KG1 (cell line): ENCODE measurements around the gene ATP2C2.
"Not testable (repeated sequence)": the region's sequence is repeated elsewhere in the genome, so short reads cannot be mapped to it uniquely, and the experiment has no call there.

Source experiments
- DNase-seq: peaks from one replicate; lab custom pipeline; 2025; lab: John Stamatoyannopoulos, UW

ATP2C2 gene

DNA sequence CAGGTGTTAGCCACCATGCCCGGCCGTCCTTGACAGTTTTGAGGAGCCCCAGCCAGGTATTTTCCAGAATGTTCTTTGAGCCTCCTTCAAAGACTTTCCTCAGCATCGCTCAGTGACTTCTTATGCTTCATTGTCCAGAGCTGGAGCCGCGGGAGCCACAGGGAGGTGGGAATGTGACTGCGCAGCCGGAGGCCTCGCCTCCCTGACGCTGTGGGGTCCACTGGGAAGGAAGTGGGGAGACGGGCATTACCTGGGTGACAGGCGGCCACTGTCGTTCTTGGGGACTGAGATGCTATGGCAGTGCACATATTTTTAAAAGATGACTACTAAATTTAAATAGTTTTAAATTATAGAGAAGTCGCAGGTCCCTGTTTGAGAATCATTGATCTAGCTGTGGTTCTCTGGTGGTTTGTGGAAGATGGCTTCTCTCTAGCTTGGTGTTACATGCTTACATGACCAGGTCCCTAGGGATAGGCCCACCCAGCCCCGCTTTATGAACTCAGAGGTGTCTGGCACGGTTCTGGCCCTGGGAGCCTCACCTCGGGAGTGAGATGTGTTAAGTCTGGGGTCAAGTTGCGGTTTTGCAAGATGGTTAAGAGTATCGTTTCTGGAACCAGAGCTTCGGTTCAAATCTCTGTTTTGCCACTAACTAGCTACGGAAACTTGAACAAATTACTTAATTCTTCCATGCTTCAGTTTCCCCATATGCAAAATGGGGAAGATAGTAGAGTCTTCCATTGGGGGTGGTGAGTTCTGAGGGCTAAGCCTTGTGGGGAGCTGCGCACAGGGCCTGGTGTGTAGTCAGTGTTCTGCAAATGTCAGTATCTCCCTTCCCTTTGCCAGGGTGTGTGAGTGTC is 53.0 kb downstream of the ATP2C2 start:
- DNase-seq = no peak

DNA sequence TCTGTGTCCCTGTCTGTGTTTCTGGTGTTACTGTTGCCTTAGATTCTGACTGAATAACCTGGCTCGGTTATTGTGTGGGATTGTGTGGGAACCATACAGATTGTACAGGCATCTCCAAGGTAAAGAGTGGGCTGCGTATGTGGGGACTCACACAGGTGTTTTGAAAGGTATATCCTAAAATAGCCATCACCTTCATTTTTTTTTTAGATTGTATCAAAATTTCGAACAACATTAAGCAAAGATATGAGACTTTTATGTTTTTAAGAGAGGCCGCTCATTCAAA is 53.5 kb downstream of the ATP2C2 start:
- no peak for DNase-seq

DNA sequence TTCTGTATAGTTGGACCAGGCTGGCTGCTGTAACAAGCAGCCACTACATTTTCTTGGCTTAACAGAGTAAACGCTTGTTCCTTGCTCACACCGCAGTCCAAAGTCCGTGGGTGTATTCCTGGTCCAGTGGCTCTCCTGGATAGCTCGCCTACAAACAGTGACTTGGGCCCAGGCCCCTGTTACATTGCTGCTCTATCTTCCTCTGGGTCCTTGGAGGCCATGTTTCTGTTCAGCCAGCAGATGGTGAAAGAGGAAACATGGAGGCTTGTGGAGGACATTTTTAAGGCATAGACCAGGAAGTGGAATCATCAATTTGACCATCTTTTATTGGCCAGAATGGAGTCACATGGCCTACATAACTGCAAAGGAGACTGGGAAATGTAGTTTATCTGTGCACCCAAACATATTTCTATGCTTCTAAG is 55.1 kb downstream of the ATP2C2 start:
- DNase-seq = no peak

DNA sequence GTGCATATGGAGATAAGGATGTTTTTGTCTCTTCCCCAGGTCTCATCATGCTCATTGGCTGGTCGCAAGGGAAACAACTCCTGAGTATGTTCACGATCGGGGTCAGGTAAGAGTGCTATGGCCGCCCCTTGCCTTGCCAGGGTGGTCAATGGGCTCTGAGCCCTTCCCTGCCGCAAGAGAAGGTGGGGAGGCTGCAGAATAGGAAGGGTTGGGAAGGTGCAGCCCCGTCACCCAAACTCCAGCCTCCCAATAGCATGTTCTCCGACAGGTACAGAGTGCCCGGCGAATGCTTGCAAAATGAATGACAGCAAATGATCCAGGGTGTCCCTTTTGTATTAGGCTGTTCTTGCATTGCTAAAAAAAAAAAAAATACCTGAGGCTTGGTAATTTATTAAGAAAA is 57.4 kb downstream of the ATP2C2 start:
- DNase-seq = no peak

DNA sequence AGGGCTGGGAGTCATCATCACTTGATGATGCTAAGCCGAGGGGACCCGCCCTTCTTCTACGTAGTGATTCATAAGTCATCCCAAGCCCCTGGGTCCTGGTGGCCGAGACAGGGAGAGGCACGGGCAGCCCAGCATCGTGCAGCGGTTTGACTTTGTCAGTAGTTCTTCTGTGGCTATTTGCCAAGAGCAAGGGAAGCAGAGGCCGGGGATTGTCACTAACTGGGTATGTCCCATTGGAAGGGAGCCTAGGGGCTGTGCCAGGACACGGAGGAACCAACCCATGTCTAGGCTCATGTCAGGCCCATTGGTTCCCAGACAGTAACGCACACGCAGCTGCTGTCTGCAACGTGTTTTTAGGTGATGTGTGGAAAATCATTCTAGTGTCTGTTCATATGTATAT is 58.5 kb downstream of the ATP2C2 start:
- DNase-seq = no peak

DNA sequence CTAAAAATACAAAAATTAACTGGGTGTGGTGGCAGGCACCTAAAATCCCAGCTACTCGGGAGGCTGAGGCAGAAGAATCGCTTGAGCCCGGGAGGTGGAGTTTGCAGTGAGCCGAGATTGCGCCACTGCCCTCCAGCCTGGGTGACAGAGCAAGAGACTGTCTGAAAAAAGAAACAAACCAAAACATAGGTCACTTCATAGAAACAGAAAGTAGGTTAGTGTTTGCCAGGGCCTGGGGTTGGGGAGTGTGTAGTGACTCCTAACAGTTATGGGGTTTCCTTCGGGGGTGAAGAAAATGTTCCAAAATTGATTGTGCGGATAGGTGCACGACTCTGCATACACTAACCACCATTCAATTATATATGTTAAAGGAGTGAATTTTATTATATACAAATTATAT is 59.2 kb downstream of the ATP2C2 start:
- DNase-seq = no peak

DNA sequence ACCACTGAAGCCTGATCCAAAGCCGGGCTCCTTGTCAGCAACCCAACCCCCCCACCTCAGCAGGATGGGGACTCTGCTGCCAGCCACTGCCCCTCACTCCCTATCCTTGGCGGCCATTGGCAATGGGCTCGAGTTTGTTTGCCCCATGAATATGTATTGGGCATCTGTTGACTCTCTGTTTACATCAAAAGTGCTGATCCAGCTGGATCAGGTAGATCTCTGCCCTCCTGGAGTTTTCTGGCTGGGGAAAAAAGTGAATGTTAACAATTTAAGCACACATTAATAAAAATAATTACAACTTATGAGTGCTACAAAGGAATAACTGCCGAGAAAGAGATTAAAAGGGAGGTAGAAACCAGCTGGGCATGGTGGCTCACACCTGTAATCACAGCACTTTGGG is 62.5 kb downstream of the ATP2C2 start:
- DNase-seq = no peak

DNA sequence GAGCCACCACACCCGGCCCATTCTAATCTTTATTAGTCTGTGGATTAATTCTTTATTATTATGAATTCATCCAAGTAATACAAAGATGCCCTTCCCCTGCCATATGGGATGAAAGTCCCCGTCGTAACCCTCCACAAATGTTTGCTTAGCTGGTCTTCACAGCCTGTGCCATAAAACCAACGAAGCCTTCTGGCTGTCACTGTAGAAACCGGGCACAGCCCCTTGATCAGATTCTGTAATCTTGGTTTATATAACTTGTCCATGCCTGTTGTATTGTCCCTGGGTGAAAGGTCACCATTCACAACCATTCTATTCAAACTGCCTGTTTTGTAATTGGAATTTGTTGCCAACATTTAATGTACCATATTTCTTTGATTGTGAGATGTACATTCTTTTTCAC is 66.5 kb downstream of the ATP2C2 start:
- no peak for DNase-seq

DNA sequence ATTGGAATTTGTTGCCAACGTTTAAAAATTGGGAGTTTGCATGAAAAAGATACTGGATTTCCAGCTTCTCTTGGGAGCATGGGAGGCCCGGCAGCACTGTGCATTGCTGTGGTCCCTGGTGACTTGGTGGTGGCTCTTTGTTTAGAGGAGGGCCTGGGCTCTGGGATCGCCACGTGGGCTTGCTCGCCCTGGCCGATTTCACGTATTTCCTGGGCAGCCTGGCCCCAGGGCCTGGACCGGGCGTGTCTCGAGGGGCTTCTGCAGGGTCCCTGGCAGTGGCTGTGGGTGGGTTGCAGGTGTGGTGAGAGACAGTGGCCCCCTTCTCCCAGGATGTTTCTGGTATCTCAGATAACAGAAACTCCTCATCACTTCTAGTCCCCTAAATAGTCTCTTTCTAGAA is 67.9 kb downstream of the ATP2C2 start:
- no peak for DNase-seq

DNA sequence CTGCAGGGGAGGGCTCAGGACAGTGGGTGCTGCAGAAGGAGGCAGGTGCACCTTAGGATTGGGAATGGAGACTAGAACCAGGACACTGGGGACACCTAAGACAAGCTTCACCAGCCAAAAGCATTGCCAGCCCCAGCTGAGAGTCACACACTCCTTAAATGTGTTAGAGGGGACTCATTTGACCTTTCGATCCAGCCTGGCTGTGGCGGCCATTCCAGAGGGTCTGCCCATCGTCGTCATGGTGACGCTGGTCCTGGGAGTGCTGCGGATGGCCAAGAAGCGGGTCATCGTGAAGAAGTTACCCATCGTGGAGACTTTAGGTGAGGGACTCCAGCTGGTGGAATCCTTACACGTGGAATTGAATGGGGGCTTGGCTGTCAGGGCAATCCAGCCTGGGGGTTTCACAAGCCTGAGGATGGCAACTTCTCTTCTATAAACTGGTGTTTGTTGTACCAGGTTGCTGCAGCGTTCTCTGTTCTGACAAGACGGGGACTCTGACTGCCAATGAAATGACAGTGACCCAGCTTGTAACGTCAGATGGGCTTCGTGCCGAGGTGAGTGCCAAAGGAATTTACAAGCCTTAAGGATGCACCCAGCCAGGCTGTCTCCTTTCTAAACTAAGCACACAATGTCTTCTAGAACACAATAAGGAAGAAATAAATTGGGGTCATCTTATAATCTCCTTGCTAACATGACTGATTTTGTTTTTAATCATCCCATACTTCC is 70.8 kb downstream of the ATP2C2 start:
- DNase-seq = no peak

DNA sequence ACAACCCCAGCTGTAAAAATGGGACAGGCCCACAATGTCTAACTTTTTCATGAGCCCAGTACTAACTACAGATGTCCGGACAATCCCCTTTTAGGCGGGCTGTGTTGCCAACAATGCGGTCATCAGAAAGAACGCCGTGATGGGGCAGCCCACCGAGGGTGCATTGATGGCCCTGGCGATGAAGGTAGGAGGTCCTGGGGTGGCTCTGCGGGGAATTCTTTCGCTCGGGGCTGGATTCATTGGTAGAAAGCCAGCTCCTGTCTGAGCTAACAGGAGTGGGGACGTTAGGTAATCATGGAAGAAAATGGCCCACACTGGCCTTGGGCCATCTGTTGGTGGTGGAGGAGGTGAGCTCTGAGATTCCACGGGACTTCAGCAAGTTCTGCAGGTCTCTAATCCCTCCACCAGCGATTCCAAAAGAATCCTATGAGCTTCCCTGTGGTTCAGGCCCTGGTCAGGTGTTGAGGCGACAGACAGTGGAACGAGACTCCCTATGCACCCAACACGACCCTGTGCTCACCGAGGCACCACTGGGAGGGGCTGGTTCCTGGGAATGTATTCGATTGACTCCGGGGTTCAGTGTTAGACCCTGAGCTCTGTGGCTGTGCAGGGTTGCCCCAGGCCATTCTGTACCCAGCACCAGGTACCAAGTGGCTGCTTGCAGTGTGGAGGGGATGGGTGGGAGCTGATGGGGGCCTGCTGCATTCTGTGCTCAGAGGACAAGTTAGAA is 74.2 kb downstream of the ATP2C2 start:
- no peak for DNase-seq

DNA sequence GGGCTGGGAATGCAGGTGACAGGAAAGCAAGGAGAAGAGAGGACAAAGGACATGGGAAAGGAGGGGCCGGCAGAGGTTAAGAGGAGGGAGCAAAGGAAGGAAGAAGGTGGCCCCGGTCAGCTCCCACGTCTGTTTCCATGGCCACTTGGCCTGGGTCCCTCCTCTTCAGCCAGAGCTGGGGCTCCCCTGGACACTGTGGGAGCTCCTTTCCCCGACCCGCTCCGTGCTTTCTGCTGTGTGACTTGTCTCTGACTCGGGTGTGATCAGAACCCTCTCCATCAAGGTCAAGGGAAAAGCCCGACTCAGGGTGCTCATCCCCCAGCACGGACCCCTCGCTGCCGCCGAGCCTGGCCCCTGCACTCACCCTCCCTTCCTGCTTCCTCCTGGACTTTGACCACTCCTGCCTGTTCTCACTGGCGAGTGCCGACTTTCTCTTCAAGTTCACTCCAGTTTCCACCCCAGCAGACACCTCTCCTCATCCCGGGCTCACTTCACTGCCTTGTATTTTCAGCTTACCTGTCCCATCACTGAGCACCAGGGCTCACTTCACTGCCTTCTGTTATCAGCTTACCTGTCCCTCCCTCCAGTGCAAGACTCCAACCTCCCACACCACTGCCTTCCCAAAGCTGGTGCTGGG is 74.9 kb downstream of the ATP2C2 start:
- DNase-seq = no peak

DNA sequence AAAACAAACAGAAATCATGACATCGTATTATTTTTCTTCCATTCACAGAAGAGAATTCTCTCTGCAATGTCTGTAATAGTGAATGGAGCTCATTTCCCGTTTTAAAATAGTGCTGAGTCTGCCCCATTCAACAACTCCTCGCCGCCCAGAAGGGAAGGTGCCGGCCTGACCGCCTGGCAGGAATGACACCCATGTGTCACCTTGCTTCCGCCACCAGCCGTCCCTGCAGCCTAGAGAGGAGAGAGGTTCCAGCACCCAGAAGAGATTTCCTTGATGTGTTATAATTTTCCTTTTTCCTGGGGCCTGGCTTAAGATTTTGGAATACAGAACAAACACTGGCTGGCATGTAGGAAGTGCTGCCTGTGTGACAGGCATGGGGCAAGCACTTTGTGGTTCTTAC is 76.1 kb downstream of the ATP2C2 start:
- no peak for DNase-seq

DNA sequence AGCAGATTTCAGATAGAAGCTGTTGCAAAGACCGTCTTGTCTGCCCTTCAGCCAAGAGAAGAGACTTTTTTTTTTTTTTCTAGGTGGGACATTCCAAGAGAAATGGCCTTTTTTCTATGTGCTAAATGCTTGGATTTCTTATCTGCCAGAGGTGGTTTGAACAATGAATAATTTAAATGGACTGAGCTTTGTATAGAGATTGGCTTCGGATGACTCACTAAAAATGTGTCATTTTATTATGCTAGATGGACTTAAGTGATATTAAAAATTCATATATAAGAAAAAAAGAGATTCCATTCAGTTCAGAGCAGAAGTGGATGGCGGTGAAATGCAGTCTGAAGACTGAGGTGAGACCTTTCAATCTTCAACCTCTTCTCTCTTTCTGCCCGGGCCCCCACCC is 77.7 kb downstream of the ATP2C2 start:
- no peak for DNase-seq

DNA sequence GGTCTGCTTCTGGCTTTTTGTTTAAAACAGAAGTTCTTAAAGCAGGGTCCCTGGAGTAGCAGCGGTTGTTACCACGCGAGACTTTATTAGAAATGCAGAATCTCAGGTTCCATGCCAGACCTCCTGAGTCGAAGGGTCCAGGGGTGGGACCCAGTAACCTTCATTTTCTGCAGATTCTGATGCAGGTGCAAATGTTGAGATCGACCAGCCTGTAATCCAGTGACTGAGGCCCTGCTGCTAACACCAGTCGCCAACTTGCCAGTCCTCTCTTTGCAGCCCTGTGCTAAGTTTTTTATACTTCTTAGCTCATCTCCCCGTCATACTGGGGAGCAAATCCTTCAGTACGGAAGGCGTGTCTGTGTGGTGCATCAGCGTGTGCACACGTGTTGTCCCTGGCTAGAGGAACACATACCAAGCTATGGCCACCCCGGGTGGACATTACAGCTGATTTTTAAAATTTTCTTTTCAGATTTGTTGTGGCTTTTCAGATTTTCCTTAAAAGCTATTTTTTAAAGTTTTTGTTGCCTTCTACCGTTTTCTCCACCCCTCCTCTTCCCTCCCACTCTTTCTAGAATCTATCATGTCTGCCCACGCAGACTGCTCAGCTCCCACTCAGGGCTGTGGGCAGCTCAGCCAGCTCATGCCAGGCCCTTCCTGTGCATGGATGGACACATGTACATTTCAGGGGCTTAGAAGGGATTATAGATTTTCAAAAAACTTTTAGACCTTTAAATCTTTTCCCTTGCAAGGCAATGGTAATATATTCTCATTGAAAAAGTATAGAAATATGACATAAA is 78.5 kb downstream of the ATP2C2 start:
- DNase-seq = no peak

DNA sequence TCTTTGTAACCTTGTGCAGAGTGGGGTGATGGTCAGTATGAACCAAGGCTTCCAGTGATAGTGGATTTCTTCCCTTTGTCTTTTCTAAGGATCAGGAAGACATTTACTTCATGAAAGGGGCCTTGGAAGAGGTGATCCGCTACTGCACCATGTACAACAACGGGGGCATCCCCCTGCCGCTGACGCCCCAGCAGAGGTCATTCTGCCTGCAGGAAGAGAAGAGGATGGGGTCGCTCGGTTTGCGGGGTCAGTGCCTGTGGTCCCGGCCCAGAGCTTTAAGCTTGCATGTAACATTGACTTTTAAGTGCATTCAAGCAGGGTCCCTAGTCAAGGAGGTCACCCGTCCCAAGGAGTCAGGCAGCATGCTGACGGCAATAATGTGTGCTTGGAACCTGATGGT is 80.1 kb downstream of the ATP2C2 start:
- no peak for DNase-seq

DNA sequence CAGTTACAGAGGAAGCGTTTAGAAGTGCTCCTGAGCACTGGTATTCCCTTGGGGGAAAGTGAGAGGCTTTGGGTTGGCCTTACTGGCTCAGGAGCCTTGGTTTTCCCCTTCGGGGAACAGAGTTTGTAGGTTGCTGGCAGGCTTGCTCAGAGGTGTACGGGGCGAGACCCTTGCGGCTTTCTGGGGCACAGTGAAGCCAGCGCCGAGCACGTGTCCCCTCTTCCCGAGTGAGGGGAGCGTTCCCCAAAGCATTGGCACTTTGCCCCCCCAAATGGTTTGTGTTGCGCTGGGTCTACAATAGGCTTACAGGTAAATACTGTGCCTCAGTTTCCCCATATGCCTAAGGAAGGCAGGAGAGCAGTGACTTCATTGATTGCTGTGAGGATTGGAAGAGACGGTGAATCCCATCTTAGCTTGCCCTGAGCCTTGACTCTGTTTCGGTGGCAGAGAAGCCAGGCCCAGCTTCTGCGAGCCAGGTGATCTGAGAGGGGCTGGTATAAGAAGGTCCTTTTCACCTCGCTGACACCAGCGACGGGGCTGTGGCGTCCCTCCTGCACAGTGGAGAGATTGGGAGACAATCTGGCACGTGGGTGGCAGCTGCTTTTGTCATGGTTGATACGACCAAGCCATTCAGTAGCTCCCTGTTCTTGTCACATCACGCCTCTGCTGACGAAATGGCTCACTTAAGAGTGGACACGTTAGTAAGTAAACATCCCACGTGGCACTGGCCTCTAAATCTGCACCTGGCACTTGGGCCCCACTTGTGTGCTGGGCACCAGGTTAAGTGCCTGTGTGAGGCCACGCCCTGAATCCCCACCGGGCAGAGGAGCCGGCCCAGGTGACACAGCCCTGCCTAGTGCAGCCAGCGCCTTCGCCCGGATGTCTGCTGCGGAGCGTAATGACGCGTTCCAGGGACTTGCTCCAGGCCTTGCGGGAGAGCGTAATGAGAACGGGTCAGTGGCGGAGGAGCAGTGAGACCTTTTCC is 81.1 kb downstream of the ATP2C2 start:
- DNase-seq = no peak

DNA sequence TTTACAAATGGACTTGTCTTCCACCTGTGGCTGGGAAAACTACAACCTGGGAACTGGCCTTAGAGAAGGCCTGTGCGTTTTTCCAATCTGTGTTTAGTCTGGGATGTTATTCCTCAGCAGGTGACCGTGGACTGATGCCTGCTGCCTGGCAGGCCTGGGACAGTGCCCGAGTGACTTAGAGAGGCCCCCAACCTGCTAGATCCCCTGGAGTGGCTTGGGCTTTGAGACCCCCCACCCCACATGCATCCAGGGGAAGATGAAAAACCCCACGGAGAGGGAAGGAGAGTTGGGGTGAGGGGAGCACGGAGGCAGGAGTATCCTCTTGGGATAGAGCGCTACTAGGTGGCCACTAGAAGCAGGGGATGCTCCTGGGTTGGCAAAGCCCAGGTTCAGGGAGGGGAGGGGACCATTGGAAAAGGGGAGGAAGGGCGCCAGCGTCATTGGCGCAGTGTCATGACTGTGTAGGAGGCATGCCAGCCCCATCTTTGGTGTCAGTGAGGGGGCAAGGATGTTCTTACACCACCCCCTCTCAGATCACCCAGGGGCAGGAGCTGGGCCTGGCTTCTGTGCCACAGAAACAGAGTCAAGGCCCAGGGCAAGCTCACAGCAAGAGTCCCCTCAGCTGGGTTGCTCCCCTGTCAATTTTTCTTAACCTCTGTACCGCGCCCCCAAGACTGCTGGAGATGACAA is 82.0 kb downstream of the ATP2C2 start:
- no peak for DNase-seq

DNA sequence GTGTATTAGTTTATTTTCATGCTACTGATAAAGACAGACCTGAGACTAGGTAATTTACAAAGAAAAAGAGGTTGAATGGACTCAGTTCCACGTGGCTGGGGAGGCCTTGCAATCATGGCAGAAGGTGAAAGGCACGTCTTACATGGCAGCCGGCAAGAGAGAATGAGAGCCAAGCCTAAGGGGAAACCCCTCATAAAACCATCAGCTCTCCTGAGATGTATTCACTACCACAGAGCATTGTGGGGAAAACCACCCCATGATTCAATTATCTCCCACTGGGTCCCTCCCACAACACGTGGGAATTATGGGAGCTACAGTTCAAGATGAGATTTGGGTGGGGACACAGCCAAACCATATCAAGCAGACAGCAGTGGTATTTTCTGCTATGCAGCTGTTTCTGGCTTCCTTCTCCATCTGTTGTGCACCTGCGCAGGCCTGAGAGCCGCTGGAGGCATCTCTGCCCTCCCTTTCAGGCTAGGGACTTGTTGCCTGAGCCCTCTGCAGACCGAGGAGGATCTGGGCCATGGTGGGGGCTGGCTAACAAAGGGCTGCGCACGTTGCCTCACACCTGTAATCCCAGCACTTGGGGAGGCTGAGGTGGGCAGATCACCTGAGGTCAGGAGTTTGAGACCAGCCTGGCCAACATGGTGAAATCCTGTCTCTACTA is 82.8 kb downstream of the ATP2C2 start:
- not testable (repeated sequence) for DNase-seq
